ENCODE data around the gene CYB561A3. TPM values are rescaled to one million over a fixed set of nuclear protein-coding genes. Genes with fewer than 3 reads are reported as not detected.

The CYB561A3 gene
- total RNA-seq, 1 donor from 2014 or later = 4.9 TPM

DNA sequence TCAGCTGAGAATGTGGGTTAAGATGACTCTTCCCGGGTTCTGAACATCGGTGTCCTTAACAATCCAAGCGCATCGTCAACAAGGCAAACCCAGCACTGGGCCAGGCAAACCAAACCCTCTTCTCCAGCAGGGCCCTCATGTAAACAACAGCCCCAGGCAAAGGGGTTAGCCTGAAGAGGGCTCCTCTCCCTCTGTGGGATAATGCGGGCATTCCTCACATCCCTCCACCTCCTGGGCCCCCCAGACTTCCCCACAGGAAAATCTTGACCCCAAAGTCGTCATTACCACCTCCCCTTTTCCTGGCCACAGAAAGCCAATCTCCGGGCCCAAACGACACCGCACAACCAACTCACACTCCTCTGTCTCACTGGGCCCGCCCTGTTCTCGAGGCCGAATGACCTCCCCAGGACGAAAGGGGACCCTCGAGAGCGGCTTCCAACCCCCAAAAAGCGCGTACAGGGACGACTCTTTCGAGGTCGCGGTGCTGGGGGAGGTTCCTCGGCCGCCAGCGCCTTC is 29.3 kb downstream of the CYB561A3 start:
- FAIRE-seq (no peak), DNase-seq (ENCODE audit: low spot score in 2 of 2) (peak in 1 of 2 donors; percentile 40)

DNA sequence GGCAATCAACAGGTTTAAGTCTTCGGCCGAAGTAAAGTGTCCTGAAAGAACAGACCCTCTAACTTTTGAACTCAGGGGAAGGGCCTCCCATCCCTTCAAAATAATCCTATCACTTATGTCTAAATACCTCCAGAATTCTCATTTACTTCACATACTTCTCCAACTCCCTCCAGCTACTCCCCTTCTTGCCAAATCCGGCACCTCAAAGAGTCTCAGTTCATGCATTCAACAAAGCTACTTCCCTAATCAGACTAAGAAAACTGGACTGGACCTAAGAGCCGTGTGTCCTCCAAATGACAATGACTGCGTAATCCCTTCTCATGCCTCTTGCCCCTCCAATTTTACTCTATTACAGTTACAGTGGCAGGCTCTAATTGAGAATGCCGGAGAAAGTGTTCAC is 30.0 kb downstream of the CYB561A3 start:
- no peak for FAIRE-seq
- DNase-seq (ENCODE audit: low spot score in 2 of 2) = no peak

GRCh38 chr11:61329871-61330270 is 31.8 kb downstream of the CYB561A3 start:
- DNase-seq (ENCODE audit: low spot score in 2 of 2) (no peak), FAIRE-seq (no peak)

DNA sequence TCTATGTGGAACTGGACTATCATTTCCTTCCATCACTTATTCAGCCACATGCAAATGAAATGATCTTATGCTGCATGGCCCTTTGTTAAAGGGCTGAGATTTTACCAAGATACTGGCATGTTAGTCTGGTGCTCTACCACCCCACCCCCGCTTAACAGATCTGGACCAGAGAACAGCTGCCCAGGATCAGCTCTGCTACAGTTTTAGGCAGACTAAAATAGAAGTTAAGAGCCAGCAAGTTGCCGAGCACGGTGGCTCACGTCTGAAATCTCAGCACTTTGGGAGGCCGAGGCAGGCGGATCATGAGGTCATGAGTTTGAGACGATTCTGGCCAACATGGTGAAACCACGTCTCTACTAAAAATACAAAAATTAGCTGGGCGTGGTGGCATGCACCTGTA is 33.3 kb downstream of the CYB561A3 start:
- FAIRE-seq = no peak
- DNase-seq (ENCODE audit: low spot score in 2 of 2) = no peak

- DNase-seq (ENCODE audit: low spot score in 2 of 2) = no peak
- FAIRE-seq = no peak
These were observed 34.0 kb downstream of the CYB561A3 start for GRCh38 chr11:61327669-61328071.

GRCh38 chr11:61325649-61326414 is 35.9 kb downstream of the CYB561A3 start:
- FAIRE-seq = no peak
- no peak for DNase-seq (ENCODE audit: low spot score in 2 of 2)

DNA sequence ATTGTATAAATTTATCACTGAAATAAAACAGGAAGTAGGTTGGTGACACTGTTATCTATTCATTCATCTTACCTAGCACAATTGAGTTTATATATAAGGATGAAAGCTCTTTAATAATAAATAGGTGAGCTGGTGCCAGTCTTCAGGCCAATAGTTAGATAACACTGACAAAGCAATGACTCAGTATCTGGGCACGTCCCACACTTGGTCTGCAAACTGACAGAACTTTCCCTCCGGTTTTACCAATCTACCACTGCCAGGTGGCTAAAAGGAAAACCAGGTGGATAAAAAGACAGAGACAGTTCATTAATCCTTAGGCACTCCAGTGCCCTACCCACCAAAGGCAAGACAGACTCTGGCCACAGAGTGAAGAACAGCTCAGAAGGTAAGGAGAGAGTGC is 46.4 kb downstream of the CYB561A3 start:
- no peak for DNase-seq (ENCODE audit: low spot score in 2 of 2)
- no peak for FAIRE-seq

DNA sequence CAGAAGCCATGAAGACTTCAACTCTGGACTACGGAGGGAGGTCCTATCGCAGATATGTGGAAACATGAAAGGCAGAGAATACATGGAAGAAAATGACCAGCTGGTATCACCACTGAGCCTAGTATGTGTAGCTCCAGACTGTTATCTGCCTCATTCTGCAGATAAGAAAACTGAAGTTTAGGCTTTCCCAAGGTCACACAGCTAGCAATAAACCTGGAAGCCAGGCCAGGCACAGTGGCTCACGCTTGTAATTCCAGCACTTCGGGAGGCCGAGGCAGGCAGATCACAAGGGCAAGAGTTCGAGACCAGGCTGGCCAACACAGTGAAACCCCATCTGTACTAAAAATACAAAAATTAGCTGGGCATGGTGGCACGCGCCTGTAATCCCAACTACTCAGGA is 50.9 kb downstream of the CYB561A3 start:
- DNase-seq (ENCODE audit: low spot score in 2 of 2) (no peak), FAIRE-seq (no peak)

- FAIRE-seq (no peak), DNase-seq (ENCODE audit: low spot score in 2 of 2) (no peak)
These were observed 51.9 kb downstream of the CYB561A3 start for GRCh38 chr11:61309739-61310138.

- FAIRE-seq (no peak), DNase-seq (ENCODE audit: low spot score in 2 of 2) (no peak)
These were observed 52.5 kb downstream of the CYB561A3 start for GRCh38 chr11:61309141-61309540.

DNA sequence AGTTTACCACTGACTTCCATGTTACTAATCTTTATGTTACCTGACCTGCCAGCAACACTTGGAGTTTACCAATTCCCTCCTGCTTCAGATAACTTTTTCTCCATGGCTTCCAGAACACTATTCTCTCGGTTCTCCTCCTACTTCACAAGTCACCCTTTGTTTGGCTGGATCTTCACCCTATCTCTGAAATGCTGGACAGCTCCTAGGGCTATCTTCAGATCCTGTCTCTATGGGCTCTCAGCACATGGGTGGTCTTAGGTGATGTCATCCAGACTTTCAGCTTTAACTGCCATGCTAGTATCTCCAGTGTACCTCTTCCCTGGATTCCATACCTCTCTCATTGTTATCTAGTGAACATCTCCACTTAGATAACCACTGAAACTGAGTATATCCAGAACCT is 54.3 kb downstream of the CYB561A3 start:
- DNase-seq (ENCODE audit: low spot score in 2 of 2) = no peak
- FAIRE-seq = no peak

- FAIRE-seq (no peak), DNase-seq (ENCODE audit: low spot score in 2 of 2) (no peak)
These were observed 55.5 kb downstream of the CYB561A3 start for GRCh38 chr11:61306221-61306620.

DNA sequence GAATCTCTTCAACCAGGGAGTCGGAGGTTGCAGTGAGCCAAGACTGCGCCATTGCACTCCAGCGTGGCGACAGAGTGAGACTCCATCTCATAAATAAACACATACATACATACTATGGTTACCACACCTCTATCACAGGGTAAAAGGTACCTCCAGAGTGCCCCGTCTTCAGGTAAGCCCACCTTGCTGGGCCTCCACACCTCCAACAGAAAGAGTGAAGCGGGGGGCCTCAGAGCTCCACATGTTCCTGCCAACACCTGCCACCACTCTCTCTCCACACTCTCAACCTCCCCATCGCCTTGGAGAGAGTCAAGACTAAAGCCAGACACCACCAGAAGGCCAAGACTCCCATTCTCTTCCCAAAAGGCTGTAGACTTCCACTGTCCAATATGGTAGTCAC is 56.3 kb downstream of the CYB561A3 start:
- no peak for FAIRE-seq

DNA sequence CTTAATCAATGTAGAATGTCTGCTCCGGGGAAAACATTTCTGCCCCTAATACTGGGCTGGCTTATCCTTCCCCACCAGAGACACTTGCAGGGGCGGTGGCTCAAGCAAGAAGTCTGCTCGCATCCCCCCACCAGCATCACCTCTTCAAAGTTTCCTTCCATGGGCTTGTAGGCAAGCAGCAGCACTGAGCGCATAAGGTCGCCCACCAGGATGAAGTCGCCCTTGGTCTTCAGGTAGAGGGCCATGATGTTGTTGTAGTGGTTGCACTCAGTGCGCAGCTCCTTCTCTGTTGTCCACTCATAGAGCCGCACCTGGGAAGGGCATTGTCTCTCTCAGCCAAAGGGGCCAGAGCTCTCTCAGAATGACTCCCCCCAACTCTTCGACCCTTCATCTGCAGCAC is 58.0 kb downstream of the CYB561A3 start:
- no peak for DNase-seq (ENCODE audit: low spot score in 2 of 2)
- FAIRE-seq = no peak

More for the DNA sequence above, 56.3 kb downstream of the CYB561A3 start:
- no peak for DNase-seq (ENCODE audit: low spot score in 2 of 2)

DNA sequence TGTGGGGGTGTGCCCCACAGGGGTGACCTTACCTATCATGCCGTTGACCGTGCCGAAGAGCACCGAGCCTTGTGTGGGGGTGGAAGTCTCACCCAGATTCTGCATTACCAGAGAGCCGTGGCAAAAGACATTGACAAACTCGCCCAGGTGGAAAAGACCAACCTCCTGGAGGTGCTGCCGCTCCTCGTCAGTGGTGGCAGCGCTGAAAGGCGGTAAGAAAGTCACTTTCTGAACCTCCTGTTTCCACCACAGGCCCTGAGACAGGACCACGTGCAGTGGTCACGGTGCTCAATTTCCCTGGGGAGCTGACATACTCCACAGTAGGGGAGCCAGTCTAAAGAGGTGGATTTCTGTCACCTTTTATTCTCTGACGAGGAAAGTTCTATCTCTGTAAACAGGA is 59.1 kb downstream of the CYB561A3 start:
- DNase-seq (ENCODE audit: low spot score in 2 of 2) (no peak), FAIRE-seq (no peak)

Other genes with a start within 250 kb of the CYB561A3 start
- 4.5 TPM for gene VPS37C, start 200.5 kb downstream of the CYB561A3 start, total RNA-seq
- gene PGA3, start 158.4 kb downstream of the CYB561A3 start, total RNA-seq = not detected
- 0.82 TPM for gene PGA4, start 139.5 kb downstream of the CYB561A3 start, total RNA-seq
- 0.82 TPM for gene PGA5, start 120.7 kb downstream of the CYB561A3 start, total RNA-seq
- gene VWCE, start 66.6 kb downstream of the CYB561A3 start, total RNA-seq = 2.0 TPM
- 223 TPM for gene DDB1, start 28.8 kb downstream of the CYB561A3 start, total RNA-seq
- gene TKFC, start 28.7 kb downstream of the CYB561A3 start, total RNA-seq = 7.7 TPM
- 28.5 TPM for gene TMEM138, start 492 bp upstream of the CYB561A3 start, total RNA-seq
- 10.2 TPM for gene TMEM216, start 30.7 kb upstream of the CYB561A3 start, total RNA-seq
- 15.5 TPM for gene CPSF7, start 68.1 kb upstream of the CYB561A3 start, total RNA-seq
- gene SDHAF2, start 68.2 kb upstream of the CYB561A3 start, total RNA-seq = 68.5 TPM
- gene LRRC10B, start 146.9 kb upstream of the CYB561A3 start, total RNA-seq = 2.9 TPM
- gene SYT7, start 219.2 kb upstream of the CYB561A3 start, total RNA-seq = 14.7 TPM